HCT116 (cell line): ENCODE measurements around the gene BRMS1.

Source experiments
- EZH2 ChIP-seq: fragments of 200-600 bp; sonication (generic); IDR thresholded peaks from 2 replicates; pipeline ENCODE4 v1.6.1; 2017; ENCODE audit warnings: antibody characterized with exemption, mixed run types
- FOSL1 ChIP-seq: IDR thresholded peaks from 2 replicates; pipeline ENCODE4 v1.6.1; 2012; ENCODE audit warnings: low read depth
- POLR2A ChIP-seq: IDR thresholded peaks from 2 replicates; pipeline ENCODE4 v1.7.0; 2011; ENCODE audit warnings: borderline replicate concordance; ENCODE audit not compliant: insufficient read depth, insufficient read length; ENCODE audit errors: extremely low read depth
- RAD21 ChIP-seq: IDR thresholded peaks from 2 replicates; pipeline ENCODE4 v1.6.1; 2012; ENCODE audit warnings: low read depth, mild to moderate bottlenecking
- ZFX ChIP-seq: fragments of 450-650 bp; IDR thresholded peaks from 2 replicates; pipeline ENCODE4 v1.6.1; 2017
- TF ChIP-seq, protein P1 (sequence below): IDR thresholded peaks from 2 replicates; pipeline ENCODE4 v1.6.1; 2012
- TF ChIP-seq, protein P2 (sequence below), 3 experiments: fragments of 200-600 bp in 1 of 3; sonication (generic) in 1 of 3; IDR thresholded peaks in 2 of 3; conservative IDR thresholded peaks in 1 of 3; 2 replicates each; pipeline ENCODE4 v1.5.1; 2012 to 2017; ENCODE audit warnings: low read depth in 2 of 3, low read length in 2 of 3, antibody characterized with exemption in 1 of 3, borderline replicate concordance in 1 of 3, control low read depth in 1 of 3, mild to moderate bottlenecking in 1 of 3, mixed read lengths in 1 of 3, mixed run types in 1 of 3, moderate library complexity in 1 of 3; ENCODE audit not compliant: insufficient read depth in 1 of 3

DNA sequence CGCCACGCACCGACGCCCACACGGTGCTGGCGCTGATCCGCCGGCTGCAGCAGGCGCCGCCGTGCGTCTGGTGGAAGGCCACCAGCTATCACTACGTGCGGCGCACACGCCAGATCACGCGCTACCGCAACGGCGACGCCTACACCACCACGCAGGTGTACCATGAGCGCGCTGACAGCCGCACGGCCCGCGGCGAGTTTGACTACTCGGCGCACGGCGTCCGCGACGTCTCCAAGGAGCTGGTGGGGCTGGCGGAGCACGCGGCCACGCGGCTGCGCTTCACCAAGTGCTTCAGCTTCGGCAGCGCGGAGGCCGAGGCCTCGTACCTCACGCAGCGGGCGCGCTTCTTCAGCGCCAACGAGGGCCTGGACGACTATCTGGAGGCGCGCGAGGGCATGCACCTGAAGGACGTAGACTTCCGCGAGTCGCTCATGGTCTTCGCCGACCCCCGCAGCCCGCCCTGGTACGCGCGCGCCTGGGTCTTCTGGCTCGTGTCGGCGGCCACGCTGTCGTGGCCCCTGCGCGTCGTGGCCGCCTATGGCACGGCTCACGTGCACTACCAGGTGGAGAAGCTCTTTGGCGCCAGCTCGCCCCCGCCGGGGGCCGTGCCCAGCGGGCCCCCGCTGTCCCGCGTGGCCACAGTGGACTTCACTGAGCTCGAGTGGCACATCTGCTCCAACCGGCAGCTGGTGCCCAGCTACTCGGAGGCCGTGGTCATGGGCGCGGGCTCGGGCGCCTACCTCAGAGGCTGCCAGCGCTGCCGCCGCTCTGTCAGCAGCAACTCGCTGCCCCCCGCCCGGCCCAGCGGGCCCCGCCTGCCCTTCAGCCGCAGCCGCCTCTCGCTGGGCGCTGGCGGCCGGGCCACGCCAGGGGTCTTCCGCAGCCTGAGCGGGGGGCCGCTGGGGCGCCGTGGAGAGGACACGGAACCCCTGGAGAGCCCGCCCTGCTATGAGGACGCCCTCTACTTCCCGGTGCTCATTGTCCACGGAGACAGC lies 50.0 kb downstream of the BRMS1 start:
- TF ChIP-seq EZH2 (no peak), RAD21 (no peak), FOSL1 (no peak), ZFX (no peak), POLR2A (no peak)
- TF ChIP-seq, protein P1, sequence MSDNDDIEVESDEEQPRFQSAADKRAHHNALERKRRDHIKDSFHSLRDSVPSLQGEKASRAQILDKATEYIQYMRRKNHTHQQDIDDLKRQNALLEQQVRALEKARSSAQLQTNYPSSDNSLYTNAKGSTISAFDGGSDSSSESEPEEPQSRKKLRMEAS: no peak
- TF ChIP-seq, protein P2, sequence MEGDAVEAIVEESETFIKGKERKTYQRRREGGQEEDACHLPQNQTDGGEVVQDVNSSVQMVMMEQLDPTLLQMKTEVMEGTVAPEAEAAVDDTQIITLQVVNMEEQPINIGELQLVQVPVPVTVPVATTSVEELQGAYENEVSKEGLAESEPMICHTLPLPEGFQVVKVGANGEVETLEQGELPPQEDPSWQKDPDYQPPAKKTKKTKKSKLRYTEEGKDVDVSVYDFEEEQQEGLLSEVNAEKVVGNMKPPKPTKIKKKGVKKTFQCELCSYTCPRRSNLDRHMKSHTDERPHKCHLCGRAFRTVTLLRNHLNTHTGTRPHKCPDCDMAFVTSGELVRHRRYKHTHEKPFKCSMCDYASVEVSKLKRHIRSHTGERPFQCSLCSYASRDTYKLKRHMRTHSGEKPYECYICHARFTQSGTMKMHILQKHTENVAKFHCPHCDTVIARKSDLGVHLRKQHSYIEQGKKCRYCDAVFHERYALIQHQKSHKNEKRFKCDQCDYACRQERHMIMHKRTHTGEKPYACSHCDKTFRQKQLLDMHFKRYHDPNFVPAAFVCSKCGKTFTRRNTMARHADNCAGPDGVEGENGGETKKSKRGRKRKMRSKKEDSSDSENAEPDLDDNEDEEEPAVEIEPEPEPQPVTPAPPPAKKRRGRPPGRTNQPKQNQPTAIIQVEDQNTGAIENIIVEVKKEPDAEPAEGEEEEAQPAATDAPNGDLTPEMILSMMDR (IDR thresholded peaks at IDR 0.05 in 2 of 3, conservative IDR thresholded peaks at IDR 0.05 in 1 of 3; ENCODE audit: borderline replicate concordance in 1 of 3, insufficient read depth in 1 of 3, low read depth in 2 of 3, low read length in 2 of 3): no peak
